Progenitor cell of endocrine pancreas (in vitro differentiated cells): ENCODE data around the gene PDSS1. TPM values are rescaled to one million over a fixed set of nuclear protein-coding genes. Genes with fewer than 3 reads are reported as not detected.
"Not testable (repeated sequence)": the region's sequence is repeated elsewhere in the genome, so short reads cannot be mapped to it uniquely, and the experiment has no call there.

ENCODE experiments used
- DNase-seq: peaks from one replicate; pipeline ENCODE4 v3.0.0; 2021; ENCODE audit warnings: low spot score; ENCODE audit not compliant: unreplicated experiment
- H3K27ac Mint-ChIP-seq: 2 replicates; pipeline ENCODE4 v1.8.0; 2021; ENCODE audit warnings: mild to moderate bottlenecking, moderate library complexity, mixed read lengths
- H3K27me3 Mint-ChIP-seq: 2 replicates; pipeline ENCODE4 v1.8.0; 2021; ENCODE audit warnings: mixed read lengths
- H3K36me3 Mint-ChIP-seq: 2 replicates; pipeline ENCODE4 v1.8.0; 2022; ENCODE audit warnings: mixed read lengths; ENCODE audit not compliant: insufficient read depth
- H3K4me1 Mint-ChIP-seq: 2 replicates; pipeline ENCODE4 v1.8.0; 2021; ENCODE audit warnings: low read depth, mixed read lengths
- H3K4me3 Mint-ChIP-seq: 2 replicates; pipeline ENCODE4 v1.8.0; 2021; ENCODE audit warnings: low read depth, mild to moderate bottlenecking, moderate library complexity, mixed read lengths
- H3K9me3 Mint-ChIP-seq: 2 replicates; pipeline ENCODE4 v1.8.0; 2021; ENCODE audit warnings: low read depth, mixed read lengths
- CTCF ChIP-seq: fragments of 200-600 bp; sonication (generic); IDR thresholded peaks from one replicate; pipeline ENCODE4 v1.5.0; 2021; ENCODE audit warnings: antibody characterized with exemption, mild to moderate bottlenecking; ENCODE audit not compliant: unreplicated experiment
- long read RNA-seq: library from polyadenylated mRNA; unstranded; transcript quantifications from one replicate; pipeline ENCODE4 v2.0.0, GENCODE V29; 2020
- total RNA-seq: library from RNA; stranded (reverse); gene quantifications from 2 replicates; pipeline ENCODE4 v1.2.1, GENCODE V29; 2021

Gene PDSS1, protein sequence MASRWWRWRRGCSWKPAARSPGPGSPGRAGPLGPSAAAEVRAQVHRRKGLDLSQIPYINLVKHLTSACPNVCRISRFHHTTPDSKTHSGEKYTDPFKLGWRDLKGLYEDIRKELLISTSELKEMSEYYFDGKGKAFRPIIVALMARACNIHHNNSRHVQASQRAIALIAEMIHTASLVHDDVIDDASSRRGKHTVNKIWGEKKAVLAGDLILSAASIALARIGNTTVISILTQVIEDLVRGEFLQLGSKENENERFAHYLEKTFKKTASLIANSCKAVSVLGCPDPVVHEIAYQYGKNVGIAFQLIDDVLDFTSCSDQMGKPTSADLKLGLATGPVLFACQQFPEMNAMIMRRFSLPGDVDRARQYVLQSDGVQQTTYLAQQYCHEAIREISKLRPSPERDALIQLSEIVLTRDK
- total RNA-seq = 13.4 and 14.4 TPM in 2 replicates
- long read RNA-seq, partial matches to known transcripts = 0 of 2 reads
- long read RNA-seq, other reads (novel, unspliced or antisense) = 2 of 2 reads

DNA sequence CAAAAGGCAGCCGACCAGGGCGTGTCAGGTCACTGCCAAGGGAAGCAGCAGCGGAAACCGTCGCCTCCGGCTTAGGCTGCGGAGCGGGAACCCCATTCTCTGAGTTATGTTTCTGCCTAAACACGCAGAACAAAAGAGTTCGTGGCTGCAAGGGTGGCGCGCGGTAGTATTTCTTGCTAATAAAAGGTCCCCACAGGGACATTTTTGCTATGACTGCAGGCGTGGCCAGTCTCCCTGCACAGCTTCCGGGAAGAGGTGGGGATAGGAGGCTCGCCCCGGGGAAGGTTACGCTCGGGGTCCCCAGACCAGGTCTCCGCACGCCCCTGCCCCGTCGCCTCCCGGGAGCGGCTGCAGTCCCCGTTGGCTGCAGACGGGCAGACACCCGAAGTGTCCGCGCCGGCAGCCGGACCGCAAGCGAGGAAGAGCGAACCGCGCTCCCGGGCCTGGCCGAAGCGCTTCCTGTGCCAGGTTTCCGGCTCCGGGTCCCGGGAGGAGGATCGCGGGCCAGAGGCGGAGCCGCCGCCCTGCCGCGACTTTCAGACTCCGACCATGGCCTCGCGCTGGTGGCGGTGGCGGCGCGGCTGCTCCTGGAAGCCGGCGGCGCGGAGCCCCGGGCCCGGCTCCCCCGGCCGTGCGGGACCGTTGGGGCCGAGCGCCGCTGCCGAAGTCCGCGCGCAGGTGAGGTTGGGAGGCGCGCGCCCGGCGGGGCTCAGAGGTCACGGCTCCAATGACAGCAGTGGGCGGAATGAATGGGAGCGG, at the start of gene PDSS1:
PDSS1 (plus strand) TSS at position 539 of the 759 bp plus-strand sequence; CDS start at position 550, 11 bp downstream.
- TF ChIP-seq CTCF = no peak
- Mint-ChIP-seq H3K9me3 (no peaks in the 10 kb centered on the region), H3K27me3 (peaks cover 11% of the 10 kb centered on the region), H3K4me3 (peak within 1 kb of the TSS; percentile 94), H3K27ac (peak within 1 kb of the TSS; percentile 96), H3K4me1 (peaks cover 14% of the 10 kb centered on the region), H3K36me3 (peaks cover 3% of the 10 kb centered on the region)
- DNase-seq = peak; percentile 42

DNA sequence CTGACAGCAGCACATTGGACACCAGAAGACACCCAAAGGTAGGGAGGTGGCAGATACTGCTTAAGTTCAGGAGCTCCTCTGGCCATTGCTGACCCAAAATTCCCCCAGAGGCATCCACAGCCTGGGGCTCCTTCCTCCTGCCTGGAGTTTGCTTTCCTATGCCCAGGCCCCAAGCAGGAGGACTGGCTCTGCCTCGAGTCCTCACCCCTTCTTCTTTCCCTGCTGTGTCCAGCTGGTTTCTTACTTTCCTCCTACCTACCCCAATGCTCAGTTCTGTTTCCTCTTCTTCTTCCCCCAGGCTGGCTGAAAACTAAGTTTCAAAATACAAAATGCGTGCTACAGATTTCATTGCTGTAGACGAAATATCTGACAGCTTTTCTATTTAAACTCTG, 49.3 kb upstream of the PDSS1 start:
- H3K27ac Mint-ChIP-seq, DNase-seq, H3K27me3 Mint-ChIP-seq, H3K4me1 Mint-ChIP-seq, H3K9me3 Mint-ChIP-seq, H3K36me3 Mint-ChIP-seq, H3K4me3 Mint-ChIP-seq: not testable (repeated sequence)

GRCh38 chr10:26650406-26650805, 47.1 kb upstream of the PDSS1 start:
- peaks cover 3% of the 10 kb centered on the region for H3K27me3 Mint-ChIP-seq
- no peak for DNase-seq

GRCh38 chr10:26651476-26651875, 46.0 kb upstream of the PDSS1 start:
- not testable (repeated sequence) for DNase-seq, H3K36me3 Mint-ChIP-seq, H3K27ac Mint-ChIP-seq, H3K27me3 Mint-ChIP-seq, H3K9me3 Mint-ChIP-seq, H3K4me3 Mint-ChIP-seq, H3K4me1 Mint-ChIP-seq

More at GRCh38 chr10:26650406-26650805, 47.1 kb upstream of the PDSS1 start:
- Mint-ChIP-seq H3K9me3 (no peaks in the 10 kb centered on the region), H3K4me1 (no peaks in the 10 kb centered on the region), H3K36me3 (no peaks in the 10 kb centered on the region), H3K4me3 (no peak overlapping the region), H3K27ac (no peak overlapping the region)
- TF ChIP-seq CTCF = no peak

GRCh38 chr10:26653004-26653403, 44.5 kb upstream of the PDSS1 start:
- Mint-ChIP-seq H3K27me3 (peaks cover 3% of the 10 kb centered on the region), H3K36me3 (no peaks in the 10 kb centered on the region), H3K4me1 (no peaks in the 10 kb centered on the region), H3K9me3 (no peaks in the 10 kb centered on the region), H3K4me3 (no peak overlapping the region), H3K27ac (no peak overlapping the region)
- TF ChIP-seq CTCF = no peak
- DNase-seq = no peak

GRCh38 chr10:26655746-26656145, 41.8 kb upstream of the PDSS1 start:
- no peaks in the 10 kb centered on the region for H3K36me3 Mint-ChIP-seq
- no peak for TF ChIP-seq CTCF

More at GRCh38 chr10:26655746-26656145, 41.8 kb upstream of the PDSS1 start:
- H3K27ac Mint-ChIP-seq = no peak overlapping the region
- no peak overlapping the region for H3K4me3 Mint-ChIP-seq
- H3K27me3 Mint-ChIP-seq = no peaks in the 10 kb centered on the region
- H3K9me3 Mint-ChIP-seq = peaks cover 6% of the 10 kb centered on the region
- no peak for DNase-seq
- no peaks in the 10 kb centered on the region for H3K4me1 Mint-ChIP-seq
